GM23338 (cell line): ENCODE results near the gene RPL22.

Source experiments
- CREB1 ChIP-seq: fragments of 250-450 bp; sonication (Bioruptor Pico); IDR thresholded peaks from 2 replicates; pipeline ENCODE4 v1.5.0; 2020; ENCODE audit warnings: low read depth, mild to moderate bottlenecking, moderate library complexity
- CTCF ChIP-seq, 2 experiments: fragments of 200-600 bp in 1 of 2; sonication (generic) in 1 of 2; conservative IDR thresholded peaks; 2 replicates each; pipeline versions ENCODE4 v1.5.1 to v1.6.1; 2016 to 2017; ENCODE audit warnings: antibody characterized with exemption in 2 of 2, low read depth in 2 of 2, mild to moderate bottlenecking in 2 of 2, moderate library complexity in 1 of 2
- EZH2 ChIP-seq: fragments of 200-600 bp; sonication (generic); IDR thresholded peaks from one replicate; pipeline ENCODE4 v1.8.0; 2017; ENCODE audit warnings: antibody characterized with exemption, mild to moderate bottlenecking, low read depth; ENCODE audit not compliant: unreplicated experiment
- EZH2phosphoT487 ChIP-seq: fragments of 200-600 bp; sonication (generic); IDR thresholded peaks from one replicate; pipeline ENCODE4 v1.8.1; 2018; ENCODE audit warnings: antibody characterized with exemption; ENCODE audit not compliant: unreplicated experiment
- POLR2AphosphoS5 ChIP-seq: IDR thresholded peaks from 2 replicates; pipeline ENCODE4 v1.6.1; 2016; ENCODE audit warnings: antibody characterized with exemption, low read depth
- TF ChIP-seq, protein P1 (sequence below): fragments of 250-450 bp; sonication (Bioruptor Pico); IDR thresholded peaks from 2 replicates; pipeline ENCODE4 v1.5.0; 2020; ENCODE audit warnings: mild to moderate bottlenecking, moderate library complexity

DNA sequence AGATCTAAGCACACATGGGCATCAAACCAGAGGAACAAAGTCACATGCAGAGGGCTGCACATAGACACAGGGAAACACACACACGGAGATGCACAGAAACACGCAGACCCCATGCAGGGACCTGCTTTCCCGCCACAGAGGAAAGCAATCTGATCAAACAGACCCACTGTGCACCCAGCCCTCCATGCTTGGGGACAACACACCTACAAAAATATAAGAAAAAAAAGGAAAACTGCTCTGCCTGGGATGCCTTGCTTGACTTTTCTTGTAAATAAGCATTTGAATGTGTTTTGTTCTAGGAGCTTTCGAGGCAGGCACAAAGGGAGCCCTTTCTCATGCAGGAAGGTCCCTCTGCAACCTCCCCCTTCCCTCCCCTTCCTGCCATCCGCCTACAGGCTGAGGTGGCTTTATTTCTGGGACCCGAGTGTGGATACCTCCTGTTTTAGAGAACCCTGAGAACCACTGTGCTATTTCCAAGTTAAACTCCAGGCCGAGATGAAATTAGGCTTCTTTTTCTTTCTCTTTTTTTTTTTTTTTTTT lies 39.9 kb upstream of the RPL22 start:
- TF ChIP-seq CTCF (conservative IDR thresholded peaks at IDR 0.05; ENCODE audit: low read depth in 2 of 2) (no peak), EZH2phosphoT487 (no peak), EZH2 (no peak), CREB1 (CRISPR knock-in tag) (no peak), POLR2AphosphoS5 (no peak; the same call in 1 of the 2 replicates)
- TF ChIP-seq, protein P1, sequence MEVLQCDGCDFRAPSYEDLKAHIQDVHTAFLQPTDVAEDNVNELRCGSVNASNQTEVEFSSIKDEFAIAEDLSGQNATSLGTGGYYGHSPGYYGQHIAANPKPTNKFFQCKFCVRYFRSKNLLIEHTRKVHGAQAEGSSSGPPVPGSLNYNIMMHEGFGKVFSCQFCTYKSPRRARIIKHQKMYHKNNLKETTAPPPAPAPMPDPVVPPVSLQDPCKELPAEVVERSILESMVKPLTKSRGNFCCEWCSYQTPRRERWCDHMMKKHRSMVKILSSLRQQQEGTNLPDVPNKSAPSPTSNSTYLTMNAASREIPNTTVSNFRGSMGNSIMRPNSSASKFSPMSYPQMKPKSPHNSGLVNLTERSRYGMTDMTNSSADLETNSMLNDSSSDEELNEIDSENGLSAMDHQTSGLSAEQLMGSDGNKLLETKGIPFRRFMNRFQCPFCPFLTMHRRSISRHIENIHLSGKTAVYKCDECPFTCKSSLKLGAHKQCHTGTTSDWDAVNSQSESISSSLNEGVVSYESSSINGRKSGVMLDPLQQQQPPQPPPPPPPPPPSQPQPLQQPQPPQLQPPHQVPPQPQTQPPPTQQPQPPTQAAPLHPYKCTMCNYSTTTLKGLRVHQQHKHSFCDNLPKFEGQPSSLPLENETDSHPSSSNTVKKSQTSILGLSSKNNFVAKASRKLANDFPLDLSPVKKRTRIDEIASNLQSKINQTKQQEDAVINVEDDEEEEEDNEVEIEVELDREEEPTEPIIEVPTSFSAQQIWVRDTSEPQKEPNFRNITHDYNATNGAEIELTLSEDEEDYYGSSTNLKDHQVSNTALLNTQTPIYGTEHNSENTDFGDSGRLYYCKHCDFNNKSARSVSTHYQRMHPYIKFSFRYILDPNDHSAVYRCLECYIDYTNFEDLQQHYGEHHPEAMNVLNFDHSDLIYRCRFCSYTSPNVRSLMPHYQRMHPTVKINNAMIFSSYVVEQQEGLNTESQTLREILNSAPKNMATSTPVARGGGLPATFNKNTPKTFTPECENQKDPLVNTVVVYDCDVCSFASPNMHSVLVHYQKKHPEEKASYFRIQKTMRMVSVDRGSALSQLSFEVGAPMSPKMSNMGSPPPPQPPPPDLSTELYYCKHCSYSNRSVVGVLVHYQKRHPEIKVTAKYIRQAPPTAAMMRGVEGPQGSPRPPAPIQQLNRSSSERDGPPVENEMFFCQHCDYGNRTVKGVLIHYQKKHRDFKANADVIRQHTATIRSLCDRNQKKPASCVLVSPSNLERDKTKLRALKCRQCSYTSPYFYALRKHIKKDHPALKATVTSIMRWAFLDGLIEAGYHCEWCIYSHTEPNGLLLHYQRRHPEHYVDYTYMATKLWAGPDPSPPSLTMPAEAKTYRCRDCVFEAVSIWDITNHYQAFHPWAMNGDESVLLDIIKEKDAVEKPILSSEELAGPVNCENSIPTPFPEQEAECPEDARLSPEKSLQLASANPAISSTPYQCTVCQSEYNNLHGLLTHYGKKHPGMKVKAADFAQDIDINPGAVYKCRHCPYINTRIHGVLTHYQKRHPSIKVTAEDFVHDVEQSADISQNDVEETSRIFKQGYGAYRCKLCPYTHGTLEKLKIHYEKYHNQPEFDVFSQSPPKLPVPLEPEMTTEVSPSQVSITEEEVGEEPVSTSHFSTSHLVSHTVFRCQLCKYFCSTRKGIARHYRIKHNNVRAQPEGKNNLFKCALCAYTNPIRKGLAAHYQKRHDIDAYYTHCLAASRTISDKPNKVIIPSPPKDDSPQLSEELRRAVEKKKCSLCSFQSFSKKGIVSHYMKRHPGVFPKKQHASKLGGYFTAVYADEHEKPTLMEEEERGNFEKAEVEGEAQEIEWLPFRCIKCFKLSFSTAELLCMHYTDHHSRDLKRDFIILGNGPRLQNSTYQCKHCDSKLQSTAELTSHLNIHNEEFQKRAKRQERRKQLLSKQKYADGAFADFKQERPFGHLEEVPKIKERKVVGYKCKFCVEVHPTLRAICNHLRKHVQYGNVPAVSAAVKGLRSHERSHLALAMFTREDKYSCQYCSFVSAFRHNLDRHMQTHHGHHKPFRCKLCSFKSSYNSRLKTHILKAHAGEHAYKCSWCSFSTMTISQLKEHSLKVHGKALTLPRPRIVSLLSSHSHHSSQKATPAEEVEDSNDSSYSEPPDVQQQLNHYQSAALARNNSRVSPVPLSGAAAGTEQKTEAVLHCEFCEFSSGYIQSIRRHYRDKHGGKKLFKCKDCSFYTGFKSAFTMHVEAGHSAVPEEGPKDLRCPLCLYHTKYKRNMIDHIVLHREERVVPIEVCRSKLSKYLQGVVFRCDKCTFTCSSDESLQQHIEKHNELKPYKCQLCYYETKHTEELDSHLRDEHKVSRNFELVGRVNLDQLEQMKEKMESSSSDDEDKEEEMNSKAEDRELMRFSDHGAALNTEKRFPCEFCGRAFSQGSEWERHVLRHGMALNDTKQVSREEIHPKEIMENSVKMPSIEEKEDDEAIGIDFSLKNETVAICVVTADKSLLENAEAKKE (CRISPR knock-in tag): no peak
